Mesenchymal stem cell (in vitro differentiated cells and primary cell): ENCODE data around the gene CCDC137.
A peak's percentile ranks its signal among the peaks of the same experiment; 100 is the strongest.

Experiments used
- DNase-seq: peaks from one replicate; pipeline ENCODE4 v3.0.0-alpha.2; 2013
- H2AFZ ChIP-seq: one replicate; pipeline ENCODE4 v1.6.1; 2013; ENCODE audit warnings: low read depth, mild to moderate bottlenecking, control low read depth, inconsistent platforms, low read length, moderate library complexity
- H2AK5ac ChIP-seq: 2 replicates; pipeline ENCODE4 v1.6.1; 2013; ENCODE audit warnings: low read length, moderate library complexity, mild to moderate bottlenecking, inconsistent platforms; ENCODE audit not compliant: severe bottlenecking
- H2BK120ac ChIP-seq: one replicate; pipeline ENCODE4 v1.6.1; 2013; ENCODE audit warnings: low read depth, mild to moderate bottlenecking, inconsistent platforms, low read length, moderate library complexity
- H2BK12ac ChIP-seq, 2 experiments: one replicate each; pipeline ENCODE4 v1.6.1; 2013; ENCODE audit warnings: inconsistent platforms in 2 of 2, low read length in 2 of 2, mild to moderate bottlenecking in 2 of 2, moderate library complexity in 2 of 2, control low read depth in 1 of 2
- H2BK15ac ChIP-seq: one replicate; pipeline ENCODE4 v1.6.1; 2013; ENCODE audit warnings: mild to moderate bottlenecking, low read depth, inconsistent platforms; ENCODE audit not compliant: poor library complexity, severe bottlenecking
- H2BK5ac ChIP-seq: 2 replicates; pipeline ENCODE4 v1.6.1; 2013; ENCODE audit warnings: low read depth, mild to moderate bottlenecking, low read length, control low read depth, inconsistent platforms; ENCODE audit not compliant: poor library complexity, severe bottlenecking
- H3K14ac ChIP-seq, 2 experiments: one replicate each; pipeline ENCODE4 v1.6.1; 2013; ENCODE audit warnings: inconsistent platforms in 2 of 2, low read length in 2 of 2, control low read depth in 1 of 2, mild to moderate bottlenecking in 1 of 2, moderate library complexity in 1 of 2
- H3K18ac ChIP-seq, 2 experiments: one replicate each; pipeline ENCODE4 v1.6.1; 2013; ENCODE audit warnings: inconsistent platforms in 2 of 2, low read length in 2 of 2, control low read depth in 1 of 2, low read depth in 1 of 2, mild to moderate bottlenecking in 1 of 2
- H3K23ac ChIP-seq, 2 experiments: one replicate each; pipeline ENCODE4 v1.6.1; 2013; ENCODE audit warnings: inconsistent platforms in 2 of 2, low read length in 2 of 2, mild to moderate bottlenecking in 2 of 2, moderate library complexity in 2 of 2, control low read depth in 1 of 2
- H3K27ac ChIP-seq: 2 replicates; pipeline ENCODE4 v1.5.1; 2013; ENCODE audit warnings: mild to moderate bottlenecking, moderate library complexity, low read length, control low read depth, inconsistent platforms; ENCODE audit not compliant: poor library complexity, severe bottlenecking
- H3K27me3 ChIP-seq, 2 experiments: 2 replicates each; pipeline versions ENCODE4 v1.6.1 to v1.7.0; 2013; ENCODE audit warnings: low read length in 2 of 2, mild to moderate bottlenecking in 2 of 2, moderate library complexity in 2 of 2, control low read depth in 1 of 2, inconsistent platforms in 1 of 2; ENCODE audit not compliant: control insufficient read depth in 1 of 2, insufficient read depth in 1 of 2
- H3K36me3 ChIP-seq, 2 experiments: 2 replicates each; pipeline versions ENCODE4 v1.6.1 to v1.7.0; 2013; ENCODE audit warnings: low read length in 2 of 2, control low read depth in 1 of 2, inconsistent platforms in 1 of 2, low read depth in 1 of 2, mild to moderate bottlenecking in 1 of 2; ENCODE audit not compliant: insufficient read depth in 2 of 2, control insufficient read depth in 1 of 2
- H3K4ac ChIP-seq, 2 experiments: one replicate each; pipeline ENCODE4 v1.6.1; 2013; ENCODE audit warnings: inconsistent platforms in 2 of 2, low read length in 2 of 2, mild to moderate bottlenecking in 2 of 2, moderate library complexity in 2 of 2, control low read depth in 1 of 2, low read depth in 1 of 2
- H3K4me1 ChIP-seq: 2 replicates; pipeline ENCODE4 v1.6.1; 2013; ENCODE audit warnings: low read depth, low read length, control low read depth; ENCODE audit not compliant: control insufficient read depth, insufficient read depth
- H3K4me2 ChIP-seq: 2 replicates; pipeline ENCODE4 v1.6.1; 2013; ENCODE audit warnings: low read length, mild to moderate bottlenecking, inconsistent platforms; ENCODE audit not compliant: poor library complexity, severe bottlenecking
- H3K4me3 ChIP-seq, 2 experiments: 2 replicates each; pipeline versions ENCODE4 v1.5.1 to v1.7.0; 2013; ENCODE audit warnings: low read length in 2 of 2, mild to moderate bottlenecking in 2 of 2, control low read depth in 1 of 2, low read depth in 1 of 2; ENCODE audit not compliant: insufficient read depth in 1 of 2
- H3K79me1 ChIP-seq: replicated peaks from 2 replicates; pipeline ENCODE4 v1.6.1; 2013; ENCODE audit warnings: mild to moderate bottlenecking, control low read depth, low read length, inconsistent platforms; ENCODE audit not compliant: poor library complexity, severe bottlenecking
- H3K9ac ChIP-seq: 2 replicates; pipeline ENCODE4 v1.7.0; 2013; ENCODE audit warnings: mild to moderate bottlenecking, low read length, moderate library complexity
- H3K9me3 ChIP-seq: 2 replicates; pipeline ENCODE4 v1.7.0; 2013; ENCODE audit warnings: mild to moderate bottlenecking, low read length; ENCODE audit not compliant: control insufficient read depth
- H4K8ac ChIP-seq: one replicate; pipeline ENCODE4 v1.6.1; 2013; ENCODE audit warnings: inconsistent platforms, mild to moderate bottlenecking, low read length, moderate library complexity
- H4K91ac ChIP-seq: one replicate; pipeline ENCODE4 v1.6.1; 2013; ENCODE audit warnings: mild to moderate bottlenecking, low read length, inconsistent platforms
- WGBS: methylation state at CpG from one replicate; pipeline ENCODE4 v1.1.7; 2013; ENCODE audit warnings: mixed read lengths; 5-methylcytosine and 5-hydroxymethylcytosine counted together

Gene CCDC137

GRCh38 chr17:81652906-81653771 is 13.4 kb upstream of the CCDC137 start:
- no peaks in the 10 kb centered on the region for H3K79me1 ChIP-seq
- H2BK5ac ChIP-seq, result no peak overlapping the region
- H3K9me3 ChIP-seq, result no peaks in the 10 kb centered on the region
- peak overlapping the region in 1 of 2 experiments; percentile 17 for H3K23ac ChIP-seq
- 70% methylated on average over 25 of the region's 27 CpGs for WGBS
- peak overlapping the region; percentile 11 for H2AFZ ChIP-seq
- no peak overlapping the region for H3K14ac ChIP-seq
- no peak overlapping the region for H3K4me3 ChIP-seq
- no peak overlapping the region for H2BK12ac ChIP-seq
- peak overlapping the region; percentile 61 for H4K91ac ChIP-seq
- H3K4ac ChIP-seq, result no peak overlapping the region
- no peak for DNase-seq
- H3K9ac ChIP-seq, result no peak overlapping the region
- H3K18ac ChIP-seq, result no peak overlapping the region
- no peak overlapping the region for H2BK120ac ChIP-seq
- H4K8ac ChIP-seq, result peak overlapping the region; percentile 24
- H3K4me1 ChIP-seq, result peaks cover 23% of the 10 kb centered on the region
- no peaks in the 10 kb centered on the region for H3K36me3 ChIP-seq
- H2AK5ac ChIP-seq, result no peak overlapping the region
- H3K4me2 ChIP-seq, result no peak overlapping the region
- H3K27me3 ChIP-seq, result peaks cover 8% of the 10 kb centered on the region in 2 experiments
- no peak overlapping the region for H3K27ac ChIP-seq
- peak overlapping the region; percentile 57 for H2BK15ac ChIP-seq

- no peak overlapping the region for H3K18ac ChIP-seq
- no peaks in the 10 kb centered on the region for H3K9me3 ChIP-seq
- H3K4me1 ChIP-seq, result peaks cover 21% of the 10 kb centered on the region
- H2BK12ac ChIP-seq, result no peak overlapping the region
- no peak overlapping the region for H3K23ac ChIP-seq
- 88% methylated on average over 18 of the region's 18 CpGs for WGBS
- H3K27me3 ChIP-seq, result no peaks in the 10 kb centered on the region
- no peak overlapping the region for H3K27ac ChIP-seq
- DNase-seq, result no peak
- no peak overlapping the region for H3K4me3 ChIP-seq
- H2AK5ac ChIP-seq, result no peak overlapping the region
- no peak overlapping the region for H3K9ac ChIP-seq
- no peak overlapping the region for H2BK120ac ChIP-seq
- no peak overlapping the region for H2AFZ ChIP-seq
- no peaks in the 10 kb centered on the region for H3K36me3 ChIP-seq
- no peak overlapping the region for H4K91ac ChIP-seq
- no peak overlapping the region for H2BK5ac ChIP-seq
- H3K14ac ChIP-seq, result no peak overlapping the region
- H2BK15ac ChIP-seq, result no peak overlapping the region
- no peak overlapping the region for H4K8ac ChIP-seq
- H3K79me1 ChIP-seq, result no peaks in the 10 kb centered on the region
- no peak overlapping the region for H3K4me2 ChIP-seq
- H3K4ac ChIP-seq, result no peak overlapping the region
Measured at GRCh38 chr17:81655378-81656117, 11.0 kb upstream of the CCDC137 start.

GRCh38 chr17:81656118-81656743 is 10.3 kb upstream of the CCDC137 start, which contains the start of gene PDE6G:
Gene PDE6G, minus strand, starts transcription at chr17:81656542. Its CDS starts 3,237 bp downstream, at chr17:81653305.
- WGBS, result 84% methylated on average over 15 of the region's 15 CpGs
- H4K8ac ChIP-seq, result no peak within 1 kb of the TSS
- no peaks in the 10 kb centered on the region for H3K36me3 ChIP-seq
- H3K27me3 ChIP-seq, result no peaks in the 10 kb centered on the region
- H2AFZ ChIP-seq, result no peak within 1 kb of the TSS
- no peak within 1 kb of the TSS for H4K91ac ChIP-seq
- no peak within 1 kb of the TSS for H3K23ac ChIP-seq
- H3K4ac ChIP-seq, result no peak within 1 kb of the TSS
- H3K27ac ChIP-seq, result no peak within 1 kb of the TSS
- no peak within 1 kb of the TSS for H3K4me2 ChIP-seq
- no peaks in the 10 kb centered on the region for H3K79me1 ChIP-seq
- no peak within 1 kb of the TSS for H3K4me3 ChIP-seq
- no peak within 1 kb of the TSS for H3K18ac ChIP-seq
- H2BK5ac ChIP-seq, result no peak within 1 kb of the TSS
- no peak within 1 kb of the TSS for H3K9ac ChIP-seq
- no peak within 1 kb of the TSS for H2BK120ac ChIP-seq
- H3K4me1 ChIP-seq, result peaks cover 16% of the 10 kb centered on the region
- no peak within 1 kb of the TSS for H2BK15ac ChIP-seq
- H3K14ac ChIP-seq, result no peak within 1 kb of the TSS
- H3K9me3 ChIP-seq, result no peaks in the 10 kb centered on the region
- DNase-seq, result no peak
- no peak within 1 kb of the TSS for H2AK5ac ChIP-seq
- no peak within 1 kb of the TSS for H2BK12ac ChIP-seq

- Histone ChIP-seq H3K18ac (no peak overlapping the region), H2BK15ac (no peak overlapping the region), H3K9ac (no peak overlapping the region), H2BK12ac (no peak overlapping the region), H3K27ac (no peak overlapping the region), H3K4me1 (peaks cover 10% of the 10 kb centered on the region), H3K36me3 (no peaks in the 10 kb centered on the region), H2AK5ac (no peak overlapping the region), H3K14ac (no peak overlapping the region), H3K4me2 (no peak overlapping the region), H2BK120ac (no peak overlapping the region), H3K23ac (no peak overlapping the region), H3K27me3 (no peaks in the 10 kb centered on the region), H4K91ac (no peak overlapping the region), H3K4me3 (no peak overlapping the region), H3K79me1 (no peaks in the 10 kb centered on the region), H2AFZ (no peak overlapping the region), H3K4ac (no peak overlapping the region), H4K8ac (no peak overlapping the region), H3K9me3 (no peaks in the 10 kb centered on the region), H2BK5ac (no peak overlapping the region)
- DNase-seq, result no peak
- WGBS, result 68% methylated on average over 4 of the region's 4 CpGs
Measured at GRCh38 chr17:81656835-81657234, 9.7 kb upstream of the CCDC137 start.
